Type B pancreatic cell (in vitro differentiated cells): ENCODE results near the gene WIZ. TPM values are rescaled to one million over a fixed set of nuclear protein-coding genes. Genes with fewer than 3 reads are reported as not detected.

ENCODE experiments used
- DNase-seq: peaks from one replicate; pipeline ENCODE4 v3.0.0; 2021; ENCODE audit warnings: mixed read lengths; ENCODE audit not compliant: unreplicated experiment; ENCODE audit errors: extremely low spot score
- H3K27ac Mint-ChIP-seq: 2 replicates; pipeline ENCODE4 v1.8.0; 2021; ENCODE audit warnings: mild to moderate bottlenecking, mixed read lengths
- H3K27me3 Mint-ChIP-seq: 2 replicates; pipeline ENCODE4 v1.8.0; 2021; ENCODE audit warnings: mixed read lengths
- H3K36me3 Mint-ChIP-seq: 2 replicates; pipeline ENCODE4 v1.8.0; 2021; ENCODE audit warnings: mixed read lengths
- H3K4me1 Mint-ChIP-seq: one replicate; pipeline ENCODE4 v1.8.0; 2021; ENCODE audit warnings: mixed read lengths; ENCODE audit not compliant: unreplicated experiment
- H3K4me3 Mint-ChIP-seq: 2 replicates; pipeline ENCODE4 v1.8.0; 2021; ENCODE audit warnings: mild to moderate bottlenecking, mixed read lengths
- H3K9me3 Mint-ChIP-seq: 2 replicates; pipeline ENCODE4 v1.8.0; 2021; ENCODE audit warnings: mixed read lengths
- total RNA-seq: library from RNA; stranded (reverse); gene quantifications from 2 replicates; pipeline ENCODE4 v1.2.1, GENCODE V29; 2021; ENCODE audit warnings: low replicate concordance
- TF ChIP-seq, protein P1 (sequence below): fragments of 200-600 bp; sonication (generic); conservative IDR thresholded peaks from 2 replicates; pipeline ENCODE4 v1.5.0; 2021; ENCODE audit warnings: antibody characterized with exemption, mild to moderate bottlenecking

Gene WIZ
- total RNA-seq, 1 donor from 2014 or later = 45.8 TPM

GRCh38 chr19:15429825-15430467 is 19.8 kb downstream of the WIZ start:
- Mint-ChIP-seq H3K4me3 (peak overlapping the region; percentile 80), H3K27me3 (no peaks in the 10 kb centered on the region), H3K4me1 (peaks cover 12% of the 10 kb centered on the region), H3K9me3 (no peaks in the 10 kb centered on the region), H3K36me3 (peaks cover 10% of the 10 kb centered on the region), H3K27ac (peak overlapping the region; percentile 24)
- TF ChIP-seq, protein P1, sequence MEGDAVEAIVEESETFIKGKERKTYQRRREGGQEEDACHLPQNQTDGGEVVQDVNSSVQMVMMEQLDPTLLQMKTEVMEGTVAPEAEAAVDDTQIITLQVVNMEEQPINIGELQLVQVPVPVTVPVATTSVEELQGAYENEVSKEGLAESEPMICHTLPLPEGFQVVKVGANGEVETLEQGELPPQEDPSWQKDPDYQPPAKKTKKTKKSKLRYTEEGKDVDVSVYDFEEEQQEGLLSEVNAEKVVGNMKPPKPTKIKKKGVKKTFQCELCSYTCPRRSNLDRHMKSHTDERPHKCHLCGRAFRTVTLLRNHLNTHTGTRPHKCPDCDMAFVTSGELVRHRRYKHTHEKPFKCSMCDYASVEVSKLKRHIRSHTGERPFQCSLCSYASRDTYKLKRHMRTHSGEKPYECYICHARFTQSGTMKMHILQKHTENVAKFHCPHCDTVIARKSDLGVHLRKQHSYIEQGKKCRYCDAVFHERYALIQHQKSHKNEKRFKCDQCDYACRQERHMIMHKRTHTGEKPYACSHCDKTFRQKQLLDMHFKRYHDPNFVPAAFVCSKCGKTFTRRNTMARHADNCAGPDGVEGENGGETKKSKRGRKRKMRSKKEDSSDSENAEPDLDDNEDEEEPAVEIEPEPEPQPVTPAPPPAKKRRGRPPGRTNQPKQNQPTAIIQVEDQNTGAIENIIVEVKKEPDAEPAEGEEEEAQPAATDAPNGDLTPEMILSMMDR = no peak
- no peak for DNase-seq

GRCh38 chr19:15428956-15429824 is 20.6 kb downstream of the WIZ start:
- Mint-ChIP-seq H3K27me3 (no peaks in the 10 kb centered on the region), H3K36me3 (peaks cover 10% of the 10 kb centered on the region), H3K27ac (no peak overlapping the region), H3K4me3 (no peak overlapping the region), H3K4me1 (peaks cover 12% of the 10 kb centered on the region), H3K9me3 (no peaks in the 10 kb centered on the region)
- TF ChIP-seq, protein P1 = no peak
- DNase-seq = no peak

DNA sequence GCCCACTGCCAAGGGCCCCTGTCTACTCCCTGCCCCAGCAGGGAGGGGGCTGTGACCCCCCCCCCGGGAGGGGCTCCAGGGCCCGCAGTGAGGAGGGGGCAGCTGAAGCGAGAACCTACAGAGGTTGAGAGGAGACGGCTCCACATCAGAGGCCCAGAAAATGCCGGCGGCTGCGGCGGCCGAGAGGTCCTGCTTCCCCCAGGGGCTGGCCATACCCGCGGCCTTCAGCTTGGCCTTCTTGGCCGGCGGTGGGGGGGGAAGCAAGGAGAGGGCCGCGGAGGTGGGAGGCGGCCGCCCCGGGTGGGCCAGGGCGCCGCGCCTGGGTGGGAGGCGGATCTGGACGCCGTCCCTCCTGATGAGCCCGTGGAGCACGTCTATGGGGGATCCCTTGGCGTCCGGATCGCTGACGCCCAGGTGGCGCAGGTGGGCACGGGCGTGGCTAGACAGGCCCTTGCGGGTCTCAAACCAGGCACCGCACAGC is 21.7 kb downstream of the WIZ start:
- H3K27me3 Mint-ChIP-seq = no peaks in the 10 kb centered on the region
- DNase-seq = no peak
- H3K9me3 Mint-ChIP-seq = no peaks in the 10 kb centered on the region
- H3K4me1 Mint-ChIP-seq = peaks cover 12% of the 10 kb centered on the region
- TF ChIP-seq, protein P1 = no peak
- no peak overlapping the region for H3K4me3 Mint-ChIP-seq
- no peak overlapping the region for H3K27ac Mint-ChIP-seq
- H3K36me3 Mint-ChIP-seq = peaks cover 14% of the 10 kb centered on the region

DNA sequence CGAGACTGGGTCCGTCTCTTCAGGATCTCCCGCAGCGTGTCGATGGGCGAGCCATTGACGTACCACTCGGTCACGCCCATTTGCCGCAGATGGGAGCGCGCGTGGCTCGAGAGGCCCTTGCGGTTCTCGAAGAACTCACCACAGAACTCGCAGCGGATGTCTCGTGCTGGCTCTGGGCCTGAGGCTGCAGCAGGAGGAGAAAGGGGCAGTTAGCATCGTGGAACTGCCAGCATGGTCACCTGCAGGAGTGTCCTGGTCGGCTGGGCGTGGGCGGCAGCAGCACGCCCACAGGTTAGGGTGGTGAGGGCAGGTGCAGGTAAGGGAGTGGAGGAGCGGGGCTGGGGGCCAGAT is 22.4 kb downstream of the WIZ start:
- Mint-ChIP-seq H3K9me3 (no peaks in the 10 kb centered on the region), H3K4me3 (no peak overlapping the region), H3K4me1 (peaks cover 12% of the 10 kb centered on the region), H3K36me3 (peaks cover 17% of the 10 kb centered on the region), H3K27ac (no peak overlapping the region), H3K27me3 (no peaks in the 10 kb centered on the region)
- no peak for DNase-seq
- TF ChIP-seq, protein P1 = no peak

DNA sequence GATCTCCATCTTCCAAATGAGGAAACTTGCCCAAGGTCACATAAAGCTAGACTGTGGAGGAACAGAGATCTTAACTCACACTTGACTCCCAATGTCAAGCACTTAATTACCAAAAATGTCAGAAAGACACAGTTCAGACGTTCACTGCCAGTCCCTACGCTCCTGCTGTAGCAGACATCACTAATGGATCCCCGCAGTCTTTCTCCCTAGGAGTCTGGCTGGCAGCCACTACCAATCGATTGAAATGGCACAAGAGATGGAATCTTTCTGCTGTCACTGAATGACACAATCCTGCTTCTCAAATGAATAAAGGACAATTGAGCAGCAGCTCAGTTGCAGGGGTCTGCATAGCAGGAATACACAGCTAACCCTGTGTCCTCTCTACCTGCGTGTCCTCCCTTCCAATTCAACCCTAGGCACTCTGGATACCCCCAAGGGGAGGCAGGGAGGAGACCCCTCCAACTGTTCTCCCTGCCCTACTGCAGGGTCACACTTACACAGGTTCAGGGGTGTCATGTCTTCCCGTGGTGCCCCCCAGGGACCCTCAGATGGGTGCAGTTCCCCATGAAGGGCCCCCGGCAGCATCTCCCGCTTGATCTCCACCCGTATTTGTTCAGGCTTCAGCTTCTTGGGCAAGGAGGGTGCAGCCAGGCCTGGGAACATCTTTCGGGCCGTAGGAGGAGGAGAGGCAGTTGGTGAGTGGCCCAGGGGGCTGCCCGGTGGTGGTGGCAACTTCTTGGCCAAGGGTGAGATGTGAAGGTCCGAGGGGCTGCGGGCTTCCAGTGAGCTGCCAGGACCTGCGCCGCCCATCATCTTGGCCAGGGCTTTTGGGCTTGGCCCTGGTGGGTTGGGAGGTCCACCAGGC is 23.0 kb downstream of the WIZ start:
- Mint-ChIP-seq H3K9me3 (no peaks in the 10 kb centered on the region), H3K27ac (no peak overlapping the region), H3K4me1 (peaks cover 11% of the 10 kb centered on the region), H3K27me3 (no peaks in the 10 kb centered on the region), H3K36me3 (peaks cover 17% of the 10 kb centered on the region), H3K4me3 (no peak overlapping the region)
- TF ChIP-seq, protein P1 = no peak
- DNase-seq = no peak
